ENCODE results near the gene AMIGO2.

AMIGO2 gene

DNA sequence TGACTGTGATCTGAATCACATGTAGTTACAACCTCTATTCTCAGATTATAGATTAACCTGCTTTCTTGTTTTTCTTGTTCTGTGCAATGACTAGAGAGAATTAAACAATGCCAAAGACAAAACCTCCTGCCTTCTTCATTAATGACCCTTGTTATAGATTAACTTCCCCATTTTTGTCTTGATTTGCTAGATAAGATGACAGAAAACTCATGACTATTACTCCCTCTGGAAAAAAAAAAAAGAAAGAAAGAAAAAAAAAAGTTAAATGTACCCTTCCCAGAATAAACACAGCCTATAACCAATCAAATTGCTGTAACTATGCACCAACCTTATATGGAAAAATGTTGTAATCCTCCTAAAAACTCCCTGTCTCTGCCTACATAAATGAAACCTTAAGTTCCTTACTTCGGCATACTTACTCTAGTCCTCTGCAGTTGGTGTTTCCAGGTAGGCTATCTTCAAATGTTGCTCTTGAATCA is 41.5 kb downstream of the AMIGO2 start:
- no peak for FAIRE-seq

DNA sequence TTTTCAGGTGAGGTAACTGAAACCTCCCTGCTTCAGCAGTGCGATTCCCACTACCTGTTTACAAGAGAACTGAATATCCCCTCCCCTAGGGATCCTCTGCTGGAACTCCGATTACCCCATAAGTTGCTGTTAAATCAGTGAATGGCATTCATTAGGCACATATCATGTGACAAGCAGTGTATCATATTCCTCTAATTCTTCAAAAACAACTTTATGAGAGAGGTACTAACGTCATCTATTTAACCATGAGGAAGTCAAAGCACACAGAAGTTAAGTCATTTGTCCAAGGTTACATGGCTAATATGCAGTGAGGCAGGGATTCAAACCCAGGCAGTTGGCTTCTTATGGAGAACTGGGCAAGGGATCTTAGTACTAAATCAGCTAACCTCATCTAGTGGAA is 44.3 kb downstream of the AMIGO2 start:
- DNase-seq (ENCODE audit: insufficient read length, low spot score): no peak
- no peak for FAIRE-seq

More for the DNA sequence above, 41.5 kb downstream of the AMIGO2 start:
- no peak for DNase-seq (ENCODE audit: insufficient read length, low spot score)

GRCh38 chr12:47034661-47035060 is 45.1 kb downstream of the AMIGO2 start:
- no peak for DNase-seq (ENCODE audit: insufficient read length, low spot score)
- FAIRE-seq: no peak

- FAIRE-seq (no peak), DNase-seq (ENCODE audit: insufficient read length, low spot score) (no peak)
Measured at GRCh38 chr12:47033789-47034555, 45.8 kb downstream of the AMIGO2 start.

DNA sequence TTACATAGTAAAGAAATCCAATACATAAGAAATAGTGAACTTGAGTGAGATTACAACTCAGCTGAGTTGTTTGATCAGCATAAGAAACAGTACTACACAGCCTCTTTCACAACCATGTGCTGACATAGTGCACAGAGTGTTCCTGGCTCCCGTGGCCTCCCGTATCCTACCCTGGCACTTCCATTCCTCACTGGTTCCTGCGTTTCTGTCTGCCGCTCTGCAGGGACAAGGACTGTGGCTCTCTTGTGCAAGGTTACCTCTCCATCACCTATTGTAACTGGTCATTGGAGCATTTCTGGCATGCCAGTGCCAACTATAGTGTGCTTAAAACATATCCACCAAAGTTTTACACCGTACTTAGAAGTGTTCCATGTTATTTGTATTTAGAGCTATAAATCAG is 46.7 kb downstream of the AMIGO2 start:
- FAIRE-seq (no peak), DNase-seq (ENCODE audit: insufficient read length, low spot score) (no peak)

GRCh38 chr12:47032644-47033043 is 47.1 kb downstream of the AMIGO2 start:
- FAIRE-seq (no peak), DNase-seq (ENCODE audit: insufficient read length, low spot score) (peak; percentile 18)

- DNase-seq (ENCODE audit: insufficient read length, low spot score) (no peak), FAIRE-seq (no peak)
Measured at GRCh38 chr12:47029903-47030302, 49.9 kb downstream of the AMIGO2 start.

DNA sequence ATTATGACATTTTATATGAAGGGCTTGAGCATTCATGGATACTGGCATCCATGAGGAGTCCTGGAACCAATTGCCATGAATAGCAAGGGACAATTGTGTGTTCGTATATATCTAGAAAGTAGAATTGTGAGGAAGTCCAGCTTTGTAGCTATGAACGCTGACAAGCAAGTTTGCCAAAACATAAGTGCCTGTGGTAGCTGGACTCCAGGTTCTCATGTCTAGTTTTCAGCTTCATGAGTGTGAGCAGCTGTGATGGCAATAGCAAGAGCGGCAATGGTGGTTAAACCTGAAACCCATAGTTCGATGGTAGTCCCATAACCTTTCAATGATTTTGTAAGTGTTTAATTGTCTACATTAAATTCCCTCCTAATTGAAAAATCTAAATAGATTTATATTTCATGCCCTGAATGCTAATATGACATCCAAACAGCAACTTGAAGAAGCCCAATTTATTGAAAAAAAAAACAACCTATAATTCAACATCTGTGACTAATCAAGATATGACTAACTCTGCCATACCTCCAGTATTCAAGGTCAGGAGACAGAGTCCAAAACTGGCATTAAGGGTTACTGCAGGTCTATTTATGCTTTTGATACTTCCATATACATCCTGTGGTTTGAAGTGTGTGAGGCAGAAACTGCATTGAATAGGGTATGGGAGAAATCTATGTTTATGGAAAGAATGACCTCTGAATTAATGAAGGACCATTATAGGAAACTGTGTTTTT is 50.6 kb downstream of the AMIGO2 start:
- DNase-seq (ENCODE audit: insufficient read length, low spot score) (no peak), FAIRE-seq (no peak)

DNA sequence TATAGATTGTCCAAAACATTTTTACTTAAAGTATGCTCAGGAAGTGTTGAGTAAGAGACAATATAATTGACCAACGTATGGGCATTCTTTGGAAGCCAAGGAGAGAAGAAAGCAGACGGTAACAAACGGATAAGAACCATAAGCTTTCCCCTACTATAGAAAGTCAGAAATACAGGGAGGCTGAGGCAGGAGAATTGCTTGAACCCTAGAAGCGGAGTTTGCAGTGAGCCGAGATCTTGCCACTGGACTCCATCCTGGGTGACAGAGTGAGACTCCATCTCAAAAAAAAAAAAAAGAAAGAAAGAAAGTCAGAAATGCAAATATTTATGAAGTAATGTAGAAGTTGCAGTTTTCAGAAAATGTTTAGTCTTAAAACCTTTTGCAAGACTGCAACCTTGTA is 51.6 kb downstream of the AMIGO2 start:
- DNase-seq (ENCODE audit: insufficient read length, low spot score) (no peak), FAIRE-seq (no peak)

Measured in HTR-8/SVneo (cell line).